WTC11 (cell line): Measurements from ENCODE around the gene CAPRIN1. TPM values are rescaled to one million over a fixed set of nuclear protein-coding genes. Genes with fewer than 3 reads are reported as not detected.

Experiments
- ATAC-seq: fragments of 200-7000 bp; cut with Tn5 transposase; 2 replicates; pipeline ENCODE4 v1.10.0; 2021; ENCODE audit warnings: mild to moderate bottlenecking, moderate library complexity
- CTCF ChIA-PET: fragments of 300-600 bp; sonication (Branson Sonifier 250); formaldehyde crosslinking; loops from one replicate; lab custom pipeline; 2021; ENCODE audit warnings: antibody characterized with exemption; lab: Charles Lee
- POLR2A ChIA-PET: fragments of 350-600 bp; sonication (Branson Sonifier 250); formaldehyde crosslinking; loops from one replicate; lab custom pipeline; 2021; ENCODE audit warnings: antibody characterized with exemption; lab: Charles Lee
- DNase-seq: peaks from one replicate; pipeline ENCODE4 v3.0.0; 2021; ENCODE audit warnings: low spot score
- H3K27ac Mint-ChIP-seq: 2 replicates; pipeline ENCODE4 v1.8.0; 2021; ENCODE audit warnings: mixed read lengths
- H3K27me3 Mint-ChIP-seq: 2 replicates; pipeline ENCODE4 v1.8.0; 2021; ENCODE audit warnings: low read depth, mild to moderate bottlenecking, moderate library complexity, mixed read lengths
- H3K36me3 Mint-ChIP-seq: 2 replicates; pipeline ENCODE4 v1.8.0; 2021; ENCODE audit warnings: mixed read lengths
- H3K4me1 Mint-ChIP-seq: 2 replicates; pipeline ENCODE4 v1.8.0; 2022; ENCODE audit warnings: mixed read lengths
- H3K4me3 Mint-ChIP-seq: 2 replicates; pipeline ENCODE4 v1.8.0; 2021; ENCODE audit warnings: mild to moderate bottlenecking, moderate library complexity, mixed read lengths
- H3K9me3 Mint-ChIP-seq: 2 replicates; pipeline ENCODE4 v1.8.0; 2021; ENCODE audit warnings: mixed read lengths
- AFF4 ChIP-seq: sonication (generic); formaldehyde crosslinking; IDR thresholded peaks from 2 replicates; pipeline ENCODE4 v1.8.1; 2023; ENCODE audit warnings: mild to moderate bottlenecking, missing genetic modification reagents, borderline replicate concordance
- EMX1 ChIP-seq: fragments of 250-450 bp; sonication (Bioruptor Pico); IDR thresholded peaks from 2 replicates; pipeline ENCODE4 v1.8.0; 2021; ENCODE audit warnings: mild to moderate bottlenecking
- ESRRA ChIP-seq: sonication (generic); formaldehyde crosslinking; IDR thresholded peaks from 2 replicates; pipeline ENCODE4 v1.8.1; 2022; ENCODE audit warnings: mild to moderate bottlenecking, missing genetic modification reagents, borderline replicate concordance
- ETV6 ChIP-seq: sonication (generic); formaldehyde crosslinking; IDR thresholded peaks from 2 replicates; pipeline ENCODE4 v1.8.1; 2022; ENCODE audit warnings: mild to moderate bottlenecking, missing genetic modification reagents
- NFATC4 ChIP-seq: fragments of 250-450 bp; sonication (Bioruptor Pico); IDR thresholded peaks from 2 replicates; pipeline ENCODE4 v1.9.0; 2021; ENCODE audit warnings: mild to moderate bottlenecking
- NR1H2 ChIP-seq: sonication (generic); formaldehyde crosslinking; IDR thresholded peaks from 2 replicates; pipeline ENCODE4 v1.9.0; 2021; ENCODE audit warnings: mild to moderate bottlenecking, moderate library complexity, missing genetic modification reagents
- PREB ChIP-seq: sonication (generic); formaldehyde crosslinking; IDR thresholded peaks from 2 replicates; pipeline ENCODE4 v1.8.1; 2022; ENCODE audit warnings: mild to moderate bottlenecking, missing genetic modification reagents, moderate library complexity, borderline replicate concordance
- SP1 ChIP-seq: sonication (generic); formaldehyde crosslinking; conservative IDR thresholded peaks from 2 replicates; pipeline ENCODE4 v1.8.1; 2022; ENCODE audit warnings: missing genetic modification reagents
- STAT6 ChIP-seq: sonication (generic); formaldehyde crosslinking; conservative IDR thresholded peaks from 2 replicates; pipeline ENCODE4 v1.8.1; 2023; ENCODE audit warnings: mild to moderate bottlenecking, low read depth, missing genetic modification reagents, moderate library complexity
- TEAD4 ChIP-seq: sonication (generic); formaldehyde crosslinking; IDR thresholded peaks from 2 replicates; pipeline ENCODE4 v1.8.0; 2022; ENCODE audit warnings: mild to moderate bottlenecking, missing genetic modification reagents
- ZBTB21 ChIP-seq: sonication (generic); formaldehyde crosslinking; IDR thresholded peaks from 2 replicates; pipeline ENCODE4 v1.8.1; 2023; ENCODE audit warnings: mild to moderate bottlenecking, missing genetic modification reagents, borderline replicate concordance
- ZNF232 ChIP-seq: sonication (generic); formaldehyde crosslinking; IDR thresholded peaks from 2 replicates; pipeline ENCODE4 v1.8.0; 2022; ENCODE audit warnings: mild to moderate bottlenecking, missing genetic modification reagents
- ZNF532 ChIP-seq: fragments of 250-450 bp; sonication (Bioruptor Pico); IDR thresholded peaks from 2 replicates; pipeline ENCODE4 v1.9.0; 2021; ENCODE audit warnings: mild to moderate bottlenecking, borderline replicate concordance
- total RNA-seq: library from RNA; stranded (reverse); gene quantifications from 3 replicates; pipeline ENCODE4 v1.2.3, GENCODE V29; 2021
- TF ChIP-seq, protein P1 (sequence below): sonication (generic); formaldehyde crosslinking; IDR thresholded peaks from 2 replicates; pipeline ENCODE4 v1.8.0; 2023; ENCODE audit warnings: mild to moderate bottlenecking, missing genetic modification reagents
- TF ChIP-seq, protein P2 (sequence below): sonication (generic); formaldehyde crosslinking; IDR thresholded peaks from 2 replicates; pipeline ENCODE4 v1.8.0; 2023; ENCODE audit warnings: missing genetic modification reagents, mild to moderate bottlenecking, borderline replicate concordance
- TF ChIP-seq, protein P3 (sequence below): fragments of 250-450 bp; sonication (Bioruptor Pico); IDR thresholded peaks from 2 replicates; pipeline ENCODE4 v1.8.0; 2021; ENCODE audit warnings: mild to moderate bottlenecking

CAPRIN1 gene
- total RNA-seq, 1 experiment from 2014 or later, result 288 TPM

DNA sequence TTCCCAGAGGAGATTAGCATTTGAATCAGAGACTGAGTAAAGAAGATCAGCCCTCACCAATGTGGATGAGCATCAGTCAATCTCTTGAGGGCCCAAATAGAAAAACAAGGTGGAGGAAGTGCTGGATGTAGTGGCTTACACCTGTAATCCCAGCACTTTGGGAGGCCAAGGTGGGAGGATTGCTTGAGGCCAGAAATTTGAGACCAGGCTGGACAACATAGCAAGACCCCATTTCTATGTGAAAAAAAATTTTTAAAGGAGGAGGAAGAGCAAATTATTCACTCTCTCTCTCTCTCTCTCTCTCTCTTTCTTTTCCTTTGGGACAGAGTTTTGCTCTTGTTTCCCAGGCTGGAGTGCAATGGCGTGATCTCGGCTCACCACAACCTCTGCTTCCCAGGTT is 18.1 kb upstream of the CAPRIN1 start (continued):
- TF ChIP-seq TEAD4 (CRISPR knock-in tag), result no peak
- no peak for TF ChIP-seq SP1
- no peak for TF ChIP-seq ETV6 (CRISPR knock-in tag)
- TF ChIP-seq ESRRA (CRISPR knock-in tag), result no peak
- TF ChIP-seq ZNF532 (CRISPR knock-in tag), result no peak
- no peak for TF ChIP-seq NR1H2
- TF ChIP-seq ZNF232, result no peak
- no peak for TF ChIP-seq STAT6 (CRISPR knock-in tag)
- no peak for TF ChIP-seq EMX1 (CRISPR knock-in tag)
- TF ChIP-seq ZBTB21 (CRISPR knock-in tag), result no peak
- TF ChIP-seq, all 79 proteins: peak for 0

GRCh38 chr11:34034053-34034452 is 17.5 kb upstream of the CAPRIN1 start:
- no peaks in the 10 kb centered on the region for H3K36me3 Mint-ChIP-seq
- H3K9me3 Mint-ChIP-seq, result peaks cover 3% of the 10 kb centered on the region
- ChIA-PET POLR2A (no interaction called here), CTCF (no interaction called here)
- H3K27me3 Mint-ChIP-seq, result no peaks in the 10 kb centered on the region
- DNase-seq (no peak), ATAC-seq (no peak)
- H3K4me1 Mint-ChIP-seq, result no peaks in the 10 kb centered on the region
- H3K27ac Mint-ChIP-seq, result no peak overlapping the region
- no peak overlapping the region for H3K4me3 Mint-ChIP-seq
- TF ChIP-seq PREB (CRISPR knock-in tag) (no peak), NFATC4 (CRISPR knock-in tag) (no peak), ETV6 (CRISPR knock-in tag) (no peak), AFF4 (no peak), TEAD4 (CRISPR knock-in tag) (no peak)
- TF ChIP-seq, protein P1, sequence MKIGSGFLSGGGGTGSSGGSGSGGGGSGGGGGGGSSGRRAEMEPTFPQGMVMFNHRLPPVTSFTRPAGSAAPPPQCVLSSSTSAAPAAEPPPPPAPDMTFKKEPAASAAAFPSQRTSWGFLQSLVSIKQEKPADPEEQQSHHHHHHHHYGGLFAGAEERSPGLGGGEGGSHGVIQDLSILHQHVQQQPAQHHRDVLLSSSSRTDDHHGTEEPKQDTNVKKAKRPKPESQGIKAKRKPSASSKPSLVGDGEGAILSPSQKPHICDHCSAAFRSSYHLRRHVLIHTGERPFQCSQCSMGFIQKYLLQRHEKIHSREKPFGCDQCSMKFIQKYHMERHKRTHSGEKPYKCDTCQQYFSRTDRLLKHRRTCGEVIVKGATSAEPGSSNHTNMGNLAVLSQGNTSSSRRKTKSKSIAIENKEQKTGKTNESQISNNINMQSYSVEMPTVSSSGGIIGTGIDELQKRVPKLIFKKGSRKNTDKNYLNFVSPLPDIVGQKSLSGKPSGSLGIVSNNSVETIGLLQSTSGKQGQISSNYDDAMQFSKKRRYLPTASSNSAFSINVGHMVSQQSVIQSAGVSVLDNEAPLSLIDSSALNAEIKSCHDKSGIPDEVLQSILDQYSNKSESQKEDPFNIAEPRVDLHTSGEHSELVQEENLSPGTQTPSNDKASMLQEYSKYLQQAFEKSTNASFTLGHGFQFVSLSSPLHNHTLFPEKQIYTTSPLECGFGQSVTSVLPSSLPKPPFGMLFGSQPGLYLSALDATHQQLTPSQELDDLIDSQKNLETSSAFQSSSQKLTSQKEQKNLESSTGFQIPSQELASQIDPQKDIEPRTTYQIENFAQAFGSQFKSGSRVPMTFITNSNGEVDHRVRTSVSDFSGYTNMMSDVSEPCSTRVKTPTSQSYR (CRISPR knock-in tag), result no peak
- TF ChIP-seq, protein P2, sequence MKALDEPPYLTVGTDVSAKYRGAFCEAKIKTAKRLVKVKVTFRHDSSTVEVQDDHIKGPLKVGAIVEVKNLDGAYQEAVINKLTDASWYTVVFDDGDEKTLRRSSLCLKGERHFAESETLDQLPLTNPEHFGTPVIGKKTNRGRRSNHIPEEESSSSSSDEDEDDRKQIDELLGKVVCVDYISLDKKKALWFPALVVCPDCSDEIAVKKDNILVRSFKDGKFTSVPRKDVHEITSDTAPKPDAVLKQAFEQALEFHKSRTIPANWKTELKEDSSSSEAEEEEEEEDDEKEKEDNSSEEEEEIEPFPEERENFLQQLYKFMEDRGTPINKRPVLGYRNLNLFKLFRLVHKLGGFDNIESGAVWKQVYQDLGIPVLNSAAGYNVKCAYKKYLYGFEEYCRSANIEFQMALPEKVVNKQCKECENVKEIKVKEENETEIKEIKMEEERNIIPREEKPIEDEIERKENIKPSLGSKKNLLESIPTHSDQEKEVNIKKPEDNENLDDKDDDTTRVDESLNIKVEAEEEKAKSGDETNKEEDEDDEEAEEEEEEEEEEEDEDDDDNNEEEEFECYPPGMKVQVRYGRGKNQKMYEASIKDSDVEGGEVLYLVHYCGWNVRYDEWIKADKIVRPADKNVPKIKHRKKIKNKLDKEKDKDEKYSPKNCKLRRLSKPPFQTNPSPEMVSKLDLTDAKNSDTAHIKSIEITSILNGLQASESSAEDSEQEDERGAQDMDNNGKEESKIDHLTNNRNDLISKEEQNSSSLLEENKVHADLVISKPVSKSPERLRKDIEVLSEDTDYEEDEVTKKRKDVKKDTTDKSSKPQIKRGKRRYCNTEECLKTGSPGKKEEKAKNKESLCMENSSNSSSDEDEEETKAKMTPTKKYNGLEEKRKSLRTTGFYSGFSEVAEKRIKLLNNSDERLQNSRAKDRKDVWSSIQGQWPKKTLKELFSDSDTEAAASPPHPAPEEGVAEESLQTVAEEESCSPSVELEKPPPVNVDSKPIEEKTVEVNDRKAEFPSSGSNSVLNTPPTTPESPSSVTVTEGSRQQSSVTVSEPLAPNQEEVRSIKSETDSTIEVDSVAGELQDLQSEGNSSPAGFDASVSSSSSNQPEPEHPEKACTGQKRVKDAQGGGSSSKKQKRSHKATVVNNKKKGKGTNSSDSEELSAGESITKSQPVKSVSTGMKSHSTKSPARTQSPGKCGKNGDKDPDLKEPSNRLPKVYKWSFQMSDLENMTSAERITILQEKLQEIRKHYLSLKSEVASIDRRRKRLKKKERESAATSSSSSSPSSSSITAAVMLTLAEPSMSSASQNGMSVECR (CRISPR knock-in tag), result no peak
- TF ChIP-seq, protein P3, sequence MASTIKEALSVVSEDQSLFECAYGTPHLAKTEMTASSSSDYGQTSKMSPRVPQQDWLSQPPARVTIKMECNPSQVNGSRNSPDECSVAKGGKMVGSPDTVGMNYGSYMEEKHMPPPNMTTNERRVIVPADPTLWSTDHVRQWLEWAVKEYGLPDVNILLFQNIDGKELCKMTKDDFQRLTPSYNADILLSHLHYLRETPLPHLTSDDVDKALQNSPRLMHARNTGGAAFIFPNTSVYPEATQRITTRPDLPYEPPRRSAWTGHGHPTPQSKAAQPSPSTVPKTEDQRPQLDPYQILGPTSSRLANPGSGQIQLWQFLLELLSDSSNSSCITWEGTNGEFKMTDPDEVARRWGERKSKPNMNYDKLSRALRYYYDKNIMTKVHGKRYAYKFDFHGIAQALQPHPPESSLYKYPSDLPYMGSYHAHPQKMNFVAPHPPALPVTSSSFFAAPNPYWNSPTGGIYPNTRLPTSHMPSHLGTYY (CRISPR knock-in tag), result no peak
